Fibroblast of gingiva (primary cell): ENCODE data around the gene DPYSL5.

Source experiments
- DNase-seq: peaks from one replicate; pipeline ENCODE4 v3.0.0-alpha.2; 2011; ENCODE audit warnings: low read depth

The DPYSL5 gene

GRCh38 chr2:26993768-26994167 is 145.8 kb downstream of the DPYSL5 start:
- no peak for DNase-seq

GRCh38 chr2:26994983-26995382 is 147.1 kb downstream of the DPYSL5 start:
- DNase-seq, result no peak

GRCh38 chr2:26997394-26997793 is 149.5 kb downstream of the DPYSL5 start:
- DNase-seq, result no peak

DNA sequence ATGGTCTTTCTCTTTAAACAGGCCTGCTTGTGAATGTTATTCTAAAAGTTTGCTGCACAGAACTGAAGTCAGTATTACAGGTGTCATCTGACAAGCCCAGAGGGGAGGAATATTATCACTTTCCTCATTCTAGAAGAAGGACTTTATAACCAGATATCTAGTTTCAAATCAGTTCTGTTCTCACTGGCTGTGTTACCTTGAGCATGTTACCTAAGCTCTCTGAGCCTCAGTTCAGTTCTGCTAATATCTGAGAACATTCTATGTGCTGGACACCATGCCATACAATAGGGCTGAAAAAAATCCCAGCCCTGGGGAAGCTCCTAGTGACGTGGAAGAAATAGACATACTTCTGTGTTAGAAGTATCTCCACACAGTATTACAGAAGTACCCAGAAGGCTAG is 150.4 kb downstream of the DPYSL5 start:
- no peak for DNase-seq
